ENCODE data around the gene PAIP2.

PAIP2 gene

DNA sequence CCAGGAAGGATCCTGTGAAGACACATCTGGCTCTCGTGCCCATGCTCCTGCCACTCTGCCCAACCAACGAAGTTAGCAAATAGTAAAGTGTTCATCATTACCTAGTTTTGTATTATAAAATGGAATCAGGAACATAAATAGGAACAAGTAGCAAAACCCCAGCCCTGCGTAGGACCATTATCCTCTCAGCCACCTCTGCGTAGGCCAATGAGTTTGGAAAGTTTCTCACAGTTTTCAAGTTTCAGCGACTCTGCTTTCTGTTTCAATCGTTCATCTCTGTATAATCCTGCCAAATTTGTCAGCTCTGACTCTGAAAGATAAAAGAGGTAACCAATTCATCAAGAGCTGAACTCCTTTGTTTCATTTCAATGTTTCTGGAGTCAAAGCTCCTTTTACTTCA, 72.3 kb downstream of the PAIP2 start:
- H3K4me3 ChIP-seq (ENCODE audit: low read length in 2 of 2) = no peak overlapping the region
- H3K4me1 ChIP-seq (ENCODE audit: control insufficient read depth, insufficient read depth, low read length) = peaks cover 47% of the 10 kb centered on the region
- peaks cover 5 to 9% of the 10 kb centered on the region in 2 donors for H3K36me3 ChIP-seq (ENCODE audit: control insufficient read depth in 2 of 2, insufficient read depth in 2 of 2, low read length in 2 of 2)
- H3K27ac ChIP-seq (ENCODE audit: low read length) = peak overlapping the region; percentile 53
- H3K9ac ChIP-seq (ENCODE audit: low read length in 2 of 2) = no peak overlapping the region
- H3K9me3 ChIP-seq (ENCODE audit: control insufficient read depth in 2 of 2, low read length in 2 of 2) = no peaks in the 10 kb centered on the region
- H3K27me3 ChIP-seq (ENCODE audit: control insufficient read depth in 1 of 2, insufficient read depth in 2 of 2, low read length in 2 of 2) = no peaks in the 10 kb centered on the region

DNA sequence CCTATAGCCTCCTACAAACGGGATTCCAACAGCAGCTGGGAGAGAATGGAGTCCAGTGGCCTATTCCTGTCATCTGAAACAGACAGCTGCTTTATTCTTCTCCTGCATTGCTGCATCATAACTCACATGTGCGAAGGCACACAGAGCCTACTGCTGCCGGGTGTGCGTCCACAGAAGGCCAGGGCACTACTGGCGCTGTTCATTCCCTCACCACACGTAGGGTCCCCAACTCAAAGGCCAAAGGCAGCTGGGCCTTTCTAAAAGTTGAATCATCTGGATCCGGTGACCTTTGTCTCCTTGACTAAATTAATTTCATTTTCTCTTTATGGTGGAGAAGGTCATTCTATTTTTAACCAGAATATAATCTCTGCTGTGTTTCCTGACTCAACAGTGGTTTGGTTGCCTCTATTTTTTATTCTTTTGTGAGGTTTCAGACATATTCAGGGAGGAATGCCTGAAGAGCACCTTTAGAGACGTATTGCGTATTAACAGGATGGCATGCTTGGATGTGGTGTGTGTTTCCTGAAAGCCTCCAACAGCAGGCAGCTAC, 73.0 kb downstream of the PAIP2 start:
- Histone ChIP-seq H3K27ac (ENCODE audit: low read length) (peak overlapping the region; percentile 53), H3K27me3 (ENCODE audit: control insufficient read depth in 1 of 2, insufficient read depth in 2 of 2, low read length in 2 of 2) (no peaks in the 10 kb centered on the region), H3K9me3 (ENCODE audit: control insufficient read depth in 2 of 2, low read length in 2 of 2) (no peaks in the 10 kb centered on the region), H3K4me3 (ENCODE audit: low read length in 2 of 2) (peak overlapping the region in 1 of 2 donors; percentile 44), H3K4me1 (ENCODE audit: control insufficient read depth, insufficient read depth, low read length) (peaks cover 54% of the 10 kb centered on the region), H3K9ac (ENCODE audit: low read length in 2 of 2) (no peak overlapping the region), H3K36me3 (ENCODE audit: control insufficient read depth in 2 of 2, insufficient read depth in 2 of 2, low read length in 2 of 2) (peaks cover 11 to 15% of the 10 kb centered on the region in 2 donors)

DNA sequence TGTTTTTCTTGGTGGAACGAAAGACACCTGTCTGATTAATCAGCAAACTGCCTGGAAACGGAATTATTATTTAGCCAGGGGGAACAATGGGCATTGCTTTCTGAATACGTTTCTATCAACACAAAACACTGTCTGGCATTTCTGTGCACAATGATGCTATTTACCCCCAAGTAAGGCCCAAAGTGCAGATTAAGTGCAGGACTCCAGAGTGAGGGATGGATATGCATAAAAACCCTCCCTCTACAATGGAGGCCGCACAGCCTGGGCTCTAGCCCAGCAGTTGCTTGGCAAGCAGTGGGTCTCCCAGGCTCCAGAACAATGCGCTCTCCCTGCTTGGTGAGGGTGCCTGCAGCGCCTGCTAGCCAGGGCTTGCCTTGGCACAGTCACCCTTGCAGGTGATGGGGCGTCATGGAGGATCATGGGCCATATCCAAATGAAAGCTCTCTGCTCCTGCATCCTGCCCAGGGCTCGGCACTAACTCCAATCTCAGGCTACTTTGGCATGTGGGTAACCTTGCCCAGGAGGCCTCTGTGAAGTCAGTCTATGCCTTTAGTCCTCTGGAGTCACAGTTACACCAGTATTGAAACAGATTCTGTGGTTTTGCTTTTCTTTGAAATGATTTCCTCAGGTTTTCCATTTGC, 73.7 kb downstream of the PAIP2 start:
- Histone ChIP-seq H3K27ac (ENCODE audit: low read length) (peak overlapping the region; percentile 18), H3K9me3 (ENCODE audit: control insufficient read depth in 2 of 2, low read length in 2 of 2) (no peaks in the 10 kb centered on the region), H3K4me3 (ENCODE audit: low read length in 2 of 2) (peak overlapping the region in 1 of 2 donors; percentile 40), H3K4me1 (ENCODE audit: control insufficient read depth, insufficient read depth, low read length) (peaks cover 50% of the 10 kb centered on the region), H3K36me3 (ENCODE audit: control insufficient read depth in 2 of 2, insufficient read depth in 2 of 2, low read length in 2 of 2) (peaks cover 16 to 22% of the 10 kb centered on the region in 2 donors), H3K9ac (ENCODE audit: low read length in 2 of 2) (no peak overlapping the region), H3K27me3 (ENCODE audit: control insufficient read depth in 1 of 2, insufficient read depth in 2 of 2, low read length in 2 of 2) (no peaks in the 10 kb centered on the region)

DNA sequence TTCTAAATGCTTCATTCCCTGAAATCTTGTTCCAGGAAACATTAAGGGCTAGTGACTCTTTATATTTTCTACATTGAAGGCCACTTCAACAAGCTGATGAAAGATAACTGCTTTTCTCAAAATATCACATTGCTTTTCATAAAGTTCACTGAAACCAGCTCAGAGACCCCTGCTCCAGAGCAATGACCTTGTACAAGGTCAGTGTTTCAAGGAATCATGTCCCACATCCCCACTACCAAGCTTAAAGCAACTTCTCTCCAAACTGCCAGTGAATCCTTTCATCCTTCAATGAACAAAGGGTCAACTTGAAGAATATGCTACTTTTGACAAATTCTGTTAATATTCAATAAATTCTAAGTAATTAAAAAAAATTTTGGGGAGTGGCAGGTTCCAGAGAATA, 74.2 kb downstream of the PAIP2 start:
- no peaks in the 10 kb centered on the region for H3K27me3 ChIP-seq (ENCODE audit: control insufficient read depth in 1 of 2, insufficient read depth in 2 of 2, low read length in 2 of 2)
- H3K9ac ChIP-seq (ENCODE audit: low read length in 2 of 2) = no peak overlapping the region
- H3K4me3 ChIP-seq (ENCODE audit: low read length in 2 of 2) = no peak overlapping the region
- H3K9me3 ChIP-seq (ENCODE audit: control insufficient read depth in 2 of 2, low read length in 2 of 2) = no peaks in the 10 kb centered on the region
- peak overlapping the region; percentile 18 for H3K27ac ChIP-seq (ENCODE audit: low read length)
- peaks cover 48% of the 10 kb centered on the region for H3K4me1 ChIP-seq (ENCODE audit: control insufficient read depth, insufficient read depth, low read length)
- peaks cover 16 to 22% of the 10 kb centered on the region in 2 donors for H3K36me3 ChIP-seq (ENCODE audit: control insufficient read depth in 2 of 2, insufficient read depth in 2 of 2, low read length in 2 of 2)

DNA sequence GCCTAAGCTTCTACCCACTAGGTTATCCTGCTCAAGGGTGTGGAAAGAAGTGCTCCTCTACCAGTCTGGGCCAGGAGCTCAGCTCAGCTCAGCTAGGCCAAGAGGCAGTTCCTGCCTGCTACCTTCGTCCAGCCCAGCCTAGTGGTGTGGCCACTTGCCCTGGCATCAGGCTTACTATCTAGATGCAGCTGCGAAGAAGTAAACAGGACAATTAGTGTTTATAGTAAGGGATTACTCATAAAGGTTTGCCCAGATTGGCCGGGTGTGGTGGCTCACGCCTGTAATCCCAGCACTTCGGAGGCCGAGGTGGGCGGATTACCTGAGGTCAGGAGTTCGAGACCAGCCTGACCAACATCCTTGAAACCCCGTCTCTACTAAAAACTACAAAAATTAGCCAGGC, 75.0 kb downstream of the PAIP2 start:
- H3K9ac ChIP-seq (ENCODE audit: low read length in 2 of 2) = no peak overlapping the region
- no peak overlapping the region for H3K27ac ChIP-seq (ENCODE audit: low read length)
- H3K4me3 ChIP-seq (ENCODE audit: low read length in 2 of 2) = peak overlapping the region in 1 of 2 donors; percentile 22
- no peaks in the 10 kb centered on the region for H3K9me3 ChIP-seq (ENCODE audit: control insufficient read depth in 2 of 2, low read length in 2 of 2)
- no peaks in the 10 kb centered on the region for H3K27me3 ChIP-seq (ENCODE audit: control insufficient read depth in 1 of 2, insufficient read depth in 2 of 2, low read length in 2 of 2)
- peaks cover 16 to 22% of the 10 kb centered on the region in 2 donors for H3K36me3 ChIP-seq (ENCODE audit: control insufficient read depth in 2 of 2, insufficient read depth in 2 of 2, low read length in 2 of 2)
- peaks cover 44% of the 10 kb centered on the region for H3K4me1 ChIP-seq (ENCODE audit: control insufficient read depth, insufficient read depth, low read length)

DNA sequence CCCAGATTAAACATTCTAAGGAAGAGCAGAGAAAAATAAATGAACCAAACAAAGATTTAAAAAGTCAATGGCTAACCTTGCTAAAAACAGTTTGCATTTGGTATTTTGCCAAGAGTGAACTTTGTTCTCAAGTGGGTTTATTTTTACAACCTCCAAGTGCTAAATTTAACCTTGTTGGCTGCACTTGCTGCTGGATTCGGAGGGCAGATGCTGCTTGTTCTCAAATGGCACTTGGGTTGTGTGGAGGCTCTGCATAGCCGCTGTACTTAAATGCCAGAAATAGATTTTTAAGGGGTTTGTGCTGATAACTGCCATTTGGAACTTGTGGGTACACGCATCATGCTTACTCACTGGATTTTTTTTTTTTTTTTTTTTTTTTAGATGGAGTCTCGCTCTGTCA, 75.6 kb downstream of the PAIP2 start:
- H3K9ac ChIP-seq (ENCODE audit: low read length in 2 of 2) = no peak overlapping the region
- no peak overlapping the region for H3K27ac ChIP-seq (ENCODE audit: low read length)
- no peaks in the 10 kb centered on the region for H3K9me3 ChIP-seq (ENCODE audit: control insufficient read depth in 2 of 2, low read length in 2 of 2)
- peaks cover 16 to 22% of the 10 kb centered on the region in 2 donors for H3K36me3 ChIP-seq (ENCODE audit: control insufficient read depth in 2 of 2, insufficient read depth in 2 of 2, low read length in 2 of 2)
- H3K4me1 ChIP-seq (ENCODE audit: control insufficient read depth, insufficient read depth, low read length) = peaks cover 44% of the 10 kb centered on the region
- H3K27me3 ChIP-seq (ENCODE audit: control insufficient read depth in 1 of 2, insufficient read depth in 2 of 2, low read length in 2 of 2) = no peaks in the 10 kb centered on the region
- no peak overlapping the region for H3K4me3 ChIP-seq (ENCODE audit: low read length in 2 of 2)

DNA sequence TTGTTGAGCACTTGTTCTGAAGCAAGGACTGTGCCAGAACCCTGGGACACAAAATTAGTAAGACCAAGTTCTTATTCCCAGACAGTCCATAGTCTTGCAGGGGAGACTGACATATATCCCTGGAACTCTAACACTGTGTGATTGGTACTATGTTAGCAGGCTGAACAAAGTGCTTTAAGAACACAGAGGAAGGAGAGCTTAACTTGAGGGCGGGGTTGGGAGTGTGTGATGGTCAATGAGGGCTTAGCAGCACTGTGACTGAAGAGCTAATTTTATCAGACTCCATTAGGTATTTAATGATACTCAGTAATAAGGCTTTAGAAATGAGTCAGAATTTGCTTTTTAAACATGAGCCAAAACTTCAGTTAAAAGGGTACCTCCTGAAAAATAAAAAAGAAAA, 77.1 kb downstream of the PAIP2 start:
- H3K4me1 ChIP-seq (ENCODE audit: control insufficient read depth, insufficient read depth, low read length) = peaks cover 40% of the 10 kb centered on the region
- H3K36me3 ChIP-seq (ENCODE audit: control insufficient read depth in 2 of 2, insufficient read depth in 2 of 2, low read length in 2 of 2) = peaks cover 17 to 20% of the 10 kb centered on the region in 2 donors
- H3K4me3 ChIP-seq (ENCODE audit: low read length in 2 of 2) = no peak overlapping the region
- H3K9me3 ChIP-seq (ENCODE audit: control insufficient read depth in 2 of 2, low read length in 2 of 2) = no peaks in the 10 kb centered on the region
- no peaks in the 10 kb centered on the region for H3K27me3 ChIP-seq (ENCODE audit: control insufficient read depth in 1 of 2, insufficient read depth in 2 of 2, low read length in 2 of 2)
- no peak overlapping the region for H3K27ac ChIP-seq (ENCODE audit: low read length)
- H3K9ac ChIP-seq (ENCODE audit: low read length in 2 of 2) = no peak overlapping the region
